Tibial artery (tissue), 4 donors: ENCODE data around the gene SFT2D1.

ENCODE experiments used
- DNase-seq, 2 donors: peaks; one replicate each; pipeline ENCODE4 v3.0.0-alpha.2; 2019
- H3K27ac ChIP-seq, 2 donors: fragments of 200-600 bp; sonication (generic) in 1 of 2; 1 replicate in 1 of 2; 2 replicates in 1 of 2; pipeline ENCODE4 v1.5.1; 2018 to 2019; ENCODE audit warnings: mild to moderate bottlenecking in 1 of 2
- H3K27me3 ChIP-seq, 2 donors: fragments of 200-600 bp; sonication (generic) in 1 of 2; one replicate each; pipeline versions ENCODE4 v1.5.1 to v1.6.0; 2016 to 2019
- H3K36me3 ChIP-seq, 3 donors: fragments of 200-600 bp; sonication (generic) in 2 of 3; one replicate each; pipeline ENCODE4 v1.5.1; 2016 to 2019; ENCODE audit warnings: mild to moderate bottlenecking in 2 of 3
- H3K4me1 ChIP-seq, 4 donors: fragments of 200-600 bp; sonication (generic) in 2 of 4; 1 replicate in 3 of 4; 2 replicates in 1 of 4; pipeline ENCODE4 v1.5.1; 2016 to 2019
- H3K4me3 ChIP-seq, 2 donors: fragments of 200-600 bp; sonication (generic) in 1 of 2; 1 replicate in 1 of 2; 2 replicates in 1 of 2; pipeline ENCODE4 v1.5.1; 2018 to 2019; ENCODE audit warnings: mild to moderate bottlenecking in 2 of 2
- H3K9me3 ChIP-seq, 3 donors: fragments of 200-600 bp; sonication (generic) in 1 of 3; one replicate each; pipeline ENCODE4 v1.5.1; 2016 to 2019
- CTCF ChIP-seq, 2 experiments: fragments of 200-600 bp in 1 of 2; fragments of 450-650 bp in 1 of 2; IDR thresholded peaks; one replicate each; pipeline ENCODE4 v1.5.1; 2017 to 2019; ENCODE audit warnings: antibody characterized with exemption in 2 of 2, mild to moderate bottlenecking in 1 of 2, moderate library complexity in 1 of 2
- intact Hi-C: fragments of 100-400 bp; cut with DNase I; formaldehyde crosslinking; loops from one replicate; pipeline ENCODE4 v1.15.0; 2023; ENCODE audit warnings: low total_unique reads

Gene SFT2D1

GRCh38 chr6:166301611-166302529 is 40.5 kb downstream of the SFT2D1 start:
- Histone ChIP-seq H3K4me1 (peaks cover 0 to 3% (median 2%) of the 10 kb centered on the region in 4 donors), H3K27me3 (peaks cover 0 to 51% of the 10 kb centered on the region in 2 donors), H3K27ac (no peak overlapping the region), H3K9me3 (no peaks in the 10 kb centered on the region), H3K4me3 (no peak overlapping the region), H3K36me3 (no peaks in the 10 kb centered on the region)
- no peak for TF ChIP-seq CTCF (IDR thresholded peaks at IDR 0.05)
- DNase-seq, result no peak
- intact Hi-C loops, result no loop called here

GRCh38 chr6:166300357-166300987 is 41.9 kb downstream of the SFT2D1 start:
- no peak overlapping the region for H3K27ac ChIP-seq
- no peaks in the 10 kb centered on the region for H3K9me3 ChIP-seq
- peaks cover 0 to 37% of the 10 kb centered on the region in 2 donors for H3K27me3 ChIP-seq
- intact Hi-C loops, result no loop called here
- no peaks in the 10 kb centered on the region for H3K4me1 ChIP-seq
- H3K4me3 ChIP-seq, result no peak overlapping the region
- no peak for DNase-seq
- TF ChIP-seq CTCF (IDR thresholded peaks at IDR 0.05), result no peak
- H3K36me3 ChIP-seq, result no peaks in the 10 kb centered on the region

- no peak for TF ChIP-seq CTCF (IDR thresholded peaks at IDR 0.05)
- DNase-seq, result no peak
- peaks cover 0 to 31% of the 10 kb centered on the region in 2 donors for H3K27me3 ChIP-seq
- intact Hi-C loops, result no loop called here
- no peak overlapping the region for H3K4me3 ChIP-seq
- no peaks in the 10 kb centered on the region for H3K4me1 ChIP-seq
- H3K9me3 ChIP-seq, result no peaks in the 10 kb centered on the region
- H3K36me3 ChIP-seq, result no peaks in the 10 kb centered on the region
- no peak overlapping the region for H3K27ac ChIP-seq
These were observed 44.7 kb downstream of the SFT2D1 start for GRCh38 chr6:166297606-166298005.

- no peak for DNase-seq
- TF ChIP-seq CTCF (IDR thresholded peaks at IDR 0.05), result no peak
- no peak overlapping the region for H3K27ac ChIP-seq
- H3K9me3 ChIP-seq, result no peaks in the 10 kb centered on the region
- intact Hi-C loops, result no loop called here
- H3K36me3 ChIP-seq, result no peaks in the 10 kb centered on the region
- no peak overlapping the region for H3K4me3 ChIP-seq
- no peaks in the 10 kb centered on the region for H3K4me1 ChIP-seq
- H3K27me3 ChIP-seq, result peaks cover 0 to 24% of the 10 kb centered on the region in 2 donors
These were observed 46.1 kb downstream of the SFT2D1 start for GRCh38 chr6:166296035-166296883.

GRCh38 chr6:166293731-166294584 is 48.4 kb downstream of the SFT2D1 start:
- Histone ChIP-seq H3K4me3 (no peak overlapping the region), H3K4me1 (no peaks in the 10 kb centered on the region), H3K9me3 (no peaks in the 10 kb centered on the region), H3K27ac (no peak overlapping the region), H3K27me3 (peaks cover 0 to 19% of the 10 kb centered on the region in 2 donors), H3K36me3 (no peaks in the 10 kb centered on the region)
- DNase-seq, result no peak
- intact Hi-C loops, result no loop called here
- no peak for TF ChIP-seq CTCF (IDR thresholded peaks at IDR 0.05)
